GM18870 (cell line): ENCODE results near the gene CYTIP.

Source experiments
- ATAC-seq: cut with Tn5 transposase; IDR thresholded peaks from one replicate; pipeline ENCODE4 v1.9.1; 2021; ENCODE audit warnings: moderate library complexity; ENCODE audit not compliant: unreplicated experiment

Gene CYTIP

GRCh38 chr2:157443795-157444640 lies at the start of gene CYTIP:
TSS of gene CYTIP (minus strand) at chr2:157444089. CDS start at chr2:157444020, 69 bp downstream.
- ATAC-seq: peak; percentile 45

DNA sequence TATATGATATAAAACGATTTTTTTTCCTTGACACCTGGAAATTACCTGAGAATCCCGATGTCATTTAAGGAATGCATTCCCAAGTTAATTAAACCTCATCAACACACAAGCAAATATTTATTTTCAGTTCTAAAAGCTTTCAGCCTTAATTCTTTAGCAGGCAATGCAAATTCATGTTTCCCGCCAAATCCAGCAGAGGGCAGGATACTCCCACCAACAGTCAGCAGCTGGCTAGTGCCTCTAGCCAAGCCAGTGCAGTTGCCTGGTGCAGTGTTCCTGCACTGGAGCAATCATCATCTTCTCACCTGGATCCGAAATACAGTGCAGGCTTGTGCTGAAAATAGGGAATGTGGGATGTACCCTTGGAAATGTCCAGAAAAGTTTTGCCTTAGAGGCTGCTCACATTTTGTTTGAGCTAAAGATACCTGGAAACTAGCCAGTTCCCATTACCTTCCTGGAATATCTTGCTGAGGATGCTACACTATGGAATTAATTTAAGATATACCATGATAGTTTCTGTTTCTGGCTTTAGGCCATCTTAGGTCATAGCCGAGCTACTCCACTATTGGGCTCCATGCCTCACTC lies 48.4 kb upstream of the CYTIP start:
- ATAC-seq: peak; percentile 93

DNA sequence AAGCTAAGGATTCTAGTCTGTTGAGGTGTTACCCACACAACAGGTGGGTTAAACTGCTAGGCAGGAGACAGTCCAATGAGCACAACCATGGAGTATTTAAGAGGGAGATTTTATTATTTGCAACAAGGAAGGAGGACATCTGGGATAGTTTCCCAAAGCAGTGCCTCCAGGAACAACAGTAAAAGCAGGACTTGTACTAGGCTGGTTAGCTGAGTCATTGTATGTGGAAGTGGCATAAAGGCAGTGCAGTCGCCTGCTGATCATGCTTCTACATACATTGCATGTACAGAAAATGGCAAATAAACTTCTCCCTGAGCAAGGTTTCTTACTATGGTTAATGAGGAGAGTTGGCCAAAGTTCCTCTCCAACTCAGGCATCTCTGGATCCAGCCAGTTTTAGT lies 46.1 kb upstream of the CYTIP start:
- ATAC-seq: no peak

DNA sequence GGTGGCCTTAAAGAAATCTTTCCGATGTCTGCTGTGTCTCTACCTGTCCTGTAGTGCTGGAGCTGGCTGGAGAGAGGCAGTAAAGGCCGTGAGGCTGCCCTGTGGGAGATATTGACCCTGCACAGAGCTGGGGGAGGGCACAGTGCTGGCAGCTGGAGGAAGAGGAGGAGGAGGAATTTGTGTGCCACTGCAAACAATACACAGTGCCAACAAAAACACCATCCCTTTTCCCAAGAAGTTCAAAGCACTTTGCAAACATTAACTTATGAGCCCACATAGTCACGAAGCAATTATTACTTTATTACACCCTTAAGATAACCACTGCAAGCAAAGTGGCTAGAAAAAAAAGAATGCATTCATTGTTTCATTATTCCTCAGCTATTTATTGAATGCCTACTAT lies 45.0 kb upstream of the CYTIP start:
- ATAC-seq: no peak

DNA sequence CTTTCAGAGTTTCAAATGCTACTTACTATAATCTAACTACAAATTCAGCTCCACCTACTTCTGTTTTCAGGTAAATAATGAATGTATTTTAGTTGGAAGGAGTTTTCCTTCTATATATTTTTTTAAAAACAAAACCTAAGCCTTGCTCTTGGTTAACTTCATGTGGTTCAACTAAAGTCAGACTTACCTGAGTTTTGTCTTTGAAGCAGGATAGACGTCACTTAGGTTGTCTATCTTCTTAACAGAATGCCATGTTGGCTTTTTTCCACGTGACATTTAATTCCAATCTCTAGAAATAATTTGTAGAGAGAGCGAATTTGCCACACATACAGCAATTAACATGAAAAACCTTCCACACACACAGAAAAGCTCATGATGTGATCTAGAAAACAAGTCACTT lies 43.9 kb upstream of the CYTIP start:
- no peak for ATAC-seq

- ATAC-seq: no peak
Measured at GRCh38 chr2:157487271-157487610, 43.4 kb upstream of the CYTIP start.

GRCh38 chr2:157486596-157487270 lies 42.8 kb upstream of the CYTIP start:
- no peak for ATAC-seq

- peak; percentile 79 for ATAC-seq
Measured at GRCh38 chr2:157480182-157480961, 36.5 kb upstream of the CYTIP start.

- ATAC-seq: no peak
Measured at GRCh38 chr2:157479081-157480027, 35.5 kb upstream of the CYTIP start.

GRCh38 chr2:157477919-157478318 lies 34.0 kb upstream of the CYTIP start:
- no peak for ATAC-seq

DNA sequence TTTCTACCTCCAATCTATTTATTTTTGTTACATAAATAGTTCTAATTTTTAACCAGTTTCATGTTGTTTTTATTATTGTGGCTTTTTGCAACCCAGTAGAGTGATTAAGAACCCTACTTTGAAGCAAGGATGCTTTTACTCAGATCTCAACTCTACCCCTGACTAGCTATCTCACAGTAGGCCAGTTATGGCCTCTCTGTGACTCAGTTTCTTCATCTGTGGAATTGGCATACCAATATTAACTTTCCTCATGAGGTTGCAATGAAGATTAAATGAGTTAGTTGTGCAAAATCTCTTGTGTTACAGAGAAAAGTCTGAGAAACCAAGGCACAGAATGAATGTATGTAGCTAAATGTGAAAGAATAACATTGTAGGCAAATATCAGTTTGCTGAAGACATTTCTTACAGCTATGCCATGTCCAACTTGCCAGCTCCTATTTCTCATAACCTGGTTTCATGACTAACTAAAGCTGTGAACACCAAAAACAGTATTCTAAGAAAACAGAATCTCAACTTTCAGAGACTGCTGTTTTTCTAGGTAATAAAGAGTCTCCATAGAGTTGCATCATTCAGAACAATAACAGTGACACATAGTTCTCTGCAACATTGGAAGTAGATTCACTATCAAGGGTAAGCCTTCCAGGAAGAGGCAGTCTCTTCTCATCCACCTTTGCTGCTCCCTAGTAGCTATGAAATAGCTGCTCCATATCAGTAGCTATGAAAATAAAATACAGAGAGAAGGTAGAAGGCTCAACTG lies 33.2 kb upstream of the CYTIP start:
- ATAC-seq: no peak

DNA sequence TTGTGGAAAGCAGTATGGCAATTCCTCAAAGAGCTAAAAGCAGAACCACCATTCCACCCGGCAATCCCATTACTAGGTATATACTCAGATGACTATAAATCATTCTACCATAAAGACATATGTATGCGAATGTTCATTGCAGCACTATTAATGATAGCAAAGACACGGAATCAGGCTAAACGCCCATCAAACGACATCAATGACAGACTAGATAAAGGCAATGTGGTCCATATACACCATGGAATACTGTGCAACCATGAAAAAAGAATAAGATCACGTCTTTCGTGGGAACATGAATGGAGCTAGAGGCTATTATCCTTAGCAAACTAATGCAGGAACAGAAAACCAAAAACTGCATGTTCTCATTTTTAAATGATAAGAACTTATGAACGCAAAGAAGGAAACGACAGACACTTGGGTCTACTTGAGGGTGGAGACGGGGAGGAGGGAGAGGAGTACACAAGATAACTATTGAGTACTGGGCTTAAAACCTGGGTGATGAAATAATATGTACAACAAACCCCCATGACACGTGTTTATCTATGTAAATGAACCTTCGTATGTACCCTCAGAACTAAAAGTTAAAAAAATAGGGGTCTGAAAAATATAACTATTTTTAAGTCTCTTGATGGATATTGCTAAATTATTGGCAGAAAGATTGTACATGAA lies 32.0 kb upstream of the CYTIP start:
- no peak for ATAC-seq

DNA sequence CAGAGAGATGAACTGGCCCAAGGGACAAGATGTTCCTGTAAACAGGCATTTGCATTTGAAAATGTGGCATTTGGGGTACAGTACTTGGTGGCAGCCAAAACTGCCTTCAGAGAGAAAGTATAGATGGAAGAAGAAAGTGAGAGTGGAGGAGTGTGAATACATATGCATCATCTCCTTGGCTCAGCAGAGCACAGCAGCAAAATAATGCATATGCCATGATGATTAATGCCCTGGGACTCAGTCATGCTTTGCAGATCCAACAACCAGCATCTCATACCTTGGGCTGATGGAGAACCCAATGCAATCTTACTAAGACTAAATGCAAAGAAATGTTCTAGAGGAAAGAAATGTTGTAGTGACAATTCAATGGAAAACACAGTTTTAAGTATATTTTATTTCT lies 29.7 kb upstream of the CYTIP start:
- no peak for ATAC-seq

GRCh38 chr2:157471078-157471477 lies 27.2 kb upstream of the CYTIP start:
- peak; percentile 11 for ATAC-seq

GRCh38 chr2:157470321-157470720 lies 26.4 kb upstream of the CYTIP start:
- ATAC-seq: peak; percentile 51

- no peak for ATAC-seq
Measured at GRCh38 chr2:157469726-157470125, 25.8 kb upstream of the CYTIP start.

GRCh38 chr2:157468931-157469708 lies 25.2 kb upstream of the CYTIP start:
- peak; percentile 84 for ATAC-seq

DNA sequence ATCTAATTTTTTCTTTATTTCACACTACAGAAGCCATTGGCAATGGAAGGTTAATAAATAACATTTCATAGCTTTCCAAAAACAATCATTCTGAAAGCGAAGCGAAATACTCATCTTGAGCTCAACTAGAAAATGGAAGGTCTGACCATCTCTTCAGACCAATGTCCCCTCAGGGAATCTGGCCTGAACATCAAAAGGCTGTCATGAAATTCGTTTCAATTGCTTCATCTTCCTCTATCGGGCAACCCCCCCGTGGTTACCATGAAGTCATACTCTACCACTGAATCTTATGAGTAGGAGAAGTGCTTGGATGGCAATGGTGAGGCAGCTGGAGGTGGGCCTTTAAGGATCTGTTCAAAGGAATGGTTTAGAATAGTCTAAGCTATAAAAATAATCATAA lies 22.9 kb upstream of the CYTIP start:
- peak; percentile 24 for ATAC-seq
